ENCODE results near the gene KIF2C.
"Not testable (repeated sequence)": the region's sequence is repeated elsewhere in the genome, so short reads cannot be mapped to it uniquely, and the experiment has no call there.

The KIF2C gene

GRCh38 chr1:44786841-44787426 lies 47.3 kb downstream of the KIF2C start:
- no peak for DNase-seq
- intact Hi-C loops (cut with DNase I): no loop called here

GRCh38 chr1:44787506-44787905 lies 47.9 kb downstream of the KIF2C start:
- intact Hi-C loops (cut with DNase I): no loop called here
- peak in 1 of 42 donors; percentile 2 for DNase-seq

GRCh38 chr1:44788120-44788860 lies 48.7 kb downstream of the KIF2C start, which contains the start of gene BEST4:
Gene BEST4 (minus strand): TSS chr1:44788170. CDS start chr1:44787705, 465 bp downstream.
- DNase-seq: peak in 1 of 42 donors; percentile 2
- intact Hi-C loops (cut with DNase I): no loop called here

- intact Hi-C loops (cut with DNase I): no loop called here
- DNase-seq: peak in 1 of 42 donors; percentile 1
These were observed 51.5 kb downstream of the KIF2C start for GRCh38 chr1:44790968-44791801.

- DNase-seq: no peak
- intact Hi-C loops (cut with DNase I): no loop called here
These were observed 53.3 kb downstream of the KIF2C start for GRCh38 chr1:44792736-44793502.

GRCh38 chr1:44797886-44798285 lies 58.2 kb downstream of the KIF2C start:
- intact Hi-C loops (cut with DNase I): not testable (repeated sequence)
- DNase-seq: peak in 1 of 42 donors; percentile 2

- intact Hi-C loops (cut with DNase I): no loop called here
- DNase-seq: peak in 2 of 42 donors; percentile 1 to 31
These were observed 59.1 kb downstream of the KIF2C start for GRCh38 chr1:44798481-44799365.

- intact Hi-C loops (cut with DNase I): loop anchor here (2.0 kb wide), 1 partner anchor 21 kb away; no protein-coding TSS in a partner anchor
- DNase-seq: peak; percentile 93 to 100 (median 98)
These were observed 60.3 kb downstream of the KIF2C start, which contains the start of gene PLK3 for GRCh38 chr1:44799770-44800584. Gene PLK3 (plus strand): TSS chr1:44800377. CDS start chr1:44800464, 87 bp downstream.

GRCh38 chr1:44801491-44802305 lies 62.1 kb downstream of the KIF2C start:
- intact Hi-C loops (cut with DNase I): loop anchor here (2.0 kb wide), 1 partner anchor 19 kb away; no protein-coding TSS in a partner anchor
- DNase-seq: peak in 30 of 42 donors; percentile 33 to 87 (median 64)

- intact Hi-C loops (cut with DNase I): no loop called here
- peak in 28 of 42 donors; percentile 30 to 82 (median 62) for DNase-seq
These were observed 62.8 kb downstream of the KIF2C start for GRCh38 chr1:44802306-44803061.

GRCh38 chr1:44803062-44803311 lies 63.4 kb downstream of the KIF2C start:
- DNase-seq: no peak
- intact Hi-C loops (cut with DNase I): no loop called here

- intact Hi-C loops (cut with DNase I): no loop called here
- peak in 9 of 42 donors; percentile 33 to 74 (median 56) for DNase-seq
These were observed 63.9 kb downstream of the KIF2C start for GRCh38 chr1:44803312-44804095.

- intact Hi-C loops (cut with DNase I): no loop called here
- peak in 2 of 42 donors; percentile 1 to 17 for DNase-seq
These were observed 65.8 kb downstream of the KIF2C start for GRCh38 chr1:44805311-44806024.

Measured in head of caudate nucleus (tissue), 42 donors.